K562 (cell line): ENCODE results near the gene FOXJ1. TPM values are rescaled to one million over a fixed set of nuclear protein-coding genes. Genes with fewer than 3 reads are reported as not detected.

Source experiments
- ATAC-seq: fragments of 200-7000 bp; cut with Tn5 transposase; 3 replicates; pipeline ENCODE4 v1.9.1; 2020; ENCODE audit warnings: moderate library complexity
- BruUV-seq: library from RNA; stranded (reverse); fragments of 400-500 nt; replicated peaks from 2 replicates; lab custom pipeline; 2021; lab: Mats Ljungman, UMichigan
- CTCF ChIA-PET: fragments of 300-600 bp; formaldehyde crosslinking; extraction: SDS; loops from one replicate; lab custom pipeline; 2021; ENCODE audit warnings: low intra/inter-chr PET ratio; lab: Yijun Ruan, JAX
- POLR2A ChIA-PET: fragments of 300-600, 350-650 bp; sonication (Branson Sonifier 250); formaldehyde crosslinking; extraction: SDS; loops from one replicate; lab custom pipeline; 2021; ENCODE audit warnings: antibody characterized with exemption, inconsistent platforms; lab: Yijun Ruan, JAX
- DNase-seq, 4 experiments: peaks; one replicate each; pipeline versions ENCODE4 v3.0.0 to v3.0.0-alpha.2; 2011 to 2018; ENCODE audit warnings: low spot score in 3 of 4, mixed read lengths in 3 of 4; ENCODE audit errors: extremely low read depth in 1 of 4
- FAIRE-seq: peaks from 2 replicates; lab custom pipeline; 2011; peaks lifted over from hg19 to GRCh38; lab: Jason Lieb, UNC
- H2AFZ ChIP-seq: 2 replicates; pipeline ENCODE4 v1.6.0; 2011; ENCODE audit warnings: low read depth, low read length, control low read depth, inconsistent platforms
- H3K27ac ChIP-seq: fragments of 200-600 bp; 3 replicates; pipeline ENCODE4 v1.8.0; 2011; ENCODE audit warnings: low read depth, mild to moderate bottlenecking, control low read depth, inconsistent platforms, low read length, moderate library complexity, mixed read lengths; ENCODE audit errors: extremely low read depth
- H3K27me3 ChIP-seq, 2 experiments: fragments of 300-600 bp in 1 of 2; 2 replicates in 1 of 2; 3 replicates in 1 of 2; pipeline versions ENCODE4 v1.6.0 to v1.8.0; 2011; ENCODE audit warnings: inconsistent platforms in 2 of 2, low read length in 2 of 2, mild to moderate bottlenecking in 1 of 2, mixed read lengths in 1 of 2, moderate library complexity in 1 of 2; ENCODE audit not compliant: control insufficient read depth in 2 of 2, insufficient read depth in 2 of 2
- H3K36me3 ChIP-seq: fragments of 300-600 bp; 3 replicates; pipeline ENCODE4 v1.8.0; 2011; ENCODE audit warnings: mild to moderate bottlenecking, low read length, inconsistent platforms; ENCODE audit not compliant: control insufficient read depth, insufficient read depth
- H3K4me1 ChIP-seq, 2 experiments: fragments of 200-600 bp in 1 of 2; replicated peaks in 1 of 2; 2 replicates in 1 of 2; 3 replicates in 1 of 2; pipeline versions ENCODE4 v1.5.1 to v1.8.0; 2011; ENCODE audit warnings: inconsistent platforms in 2 of 2, low read length in 2 of 2, mild to moderate bottlenecking in 1 of 2, mixed read lengths in 1 of 2, moderate library complexity in 1 of 2; ENCODE audit not compliant: control insufficient read depth in 2 of 2, insufficient read depth in 2 of 2
- H3K4me2 ChIP-seq: 2 replicates; pipeline ENCODE4 v1.6.1; 2011; ENCODE audit warnings: low read length, control low read depth, inconsistent platforms, mixed read lengths; ENCODE audit not compliant: insufficient read depth
- H3K4me3 ChIP-seq: fragments of 200-600 bp; sonication (generic), shearing (Covaris generic); 2 replicates; pipeline ENCODE4 v1.5.1; 2016; ENCODE audit warnings: control low read depth, inconsistent platforms
- H3K79me2 ChIP-seq: fragments of 200-600 bp; 3 replicates; pipeline ENCODE4 v1.8.0; 2011; ENCODE audit warnings: low read length, inconsistent platforms; ENCODE audit not compliant: control insufficient read depth, insufficient read depth
- H3K9ac ChIP-seq, 2 experiments: 2 replicates each; pipeline versions ENCODE4 v1.6.0 to v1.6.1; 2011; ENCODE audit warnings: low read depth in 2 of 2, low read length in 2 of 2, control low read depth in 1 of 2, inconsistent platforms in 1 of 2, mild to moderate bottlenecking in 1 of 2, mixed read lengths in 1 of 2; ENCODE audit not compliant: insufficient read depth in 1 of 2
- H3K9me1 ChIP-seq: one replicate; pipeline ENCODE4 v1.6.0; 2011; ENCODE audit warnings: inconsistent platforms, mild to moderate bottlenecking, low read length, moderate library complexity; ENCODE audit not compliant: control insufficient read depth, insufficient read depth
- H3K9me3 ChIP-seq: replicated peaks from 2 replicates; pipeline ENCODE4 v1.5.1; 2011; ENCODE audit warnings: low read depth, low read length, inconsistent platforms; ENCODE audit not compliant: control insufficient read depth, insufficient read depth
- H4K20me1 ChIP-seq: replicated peaks from 2 replicates; pipeline ENCODE4 v1.6.1; 2011; ENCODE audit warnings: low read length, inconsistent platforms, mixed read lengths; ENCODE audit not compliant: control insufficient read depth, insufficient read depth
- AFF1 ChIP-seq, 2 experiments: fragments of 450-650 bp; IDR thresholded peaks; 2 replicates each; pipeline ENCODE4 v1.6.1; 2018; ENCODE audit warnings: mild to moderate bottlenecking in 2 of 2, low read depth in 1 of 2; ENCODE audit not compliant: partially characterized antibody in 2 of 2
- BMI1 ChIP-seq: fragments of 150-350 bp; IDR thresholded peaks from 2 replicates; pipeline ENCODE4 v1.6.1; 2014; ENCODE audit warnings: low read length
- CBX2 ChIP-seq: fragments of 200-600 bp; sonication (generic); IDR thresholded peaks from one replicate; pipeline ENCODE4 v1.6.1; 2012; ENCODE audit warnings: mild to moderate bottlenecking, low read length, inconsistent platforms; ENCODE audit not compliant: insufficient read depth, poor library complexity, severe bottlenecking
- JUNB ChIP-seq: fragments of 450-650 bp; formaldehyde crosslinking; conservative IDR thresholded peaks from 2 replicates; pipeline ENCODE4 v1.4.0; 2020; ENCODE audit warnings: mild to moderate bottlenecking
- PHF20 ChIP-seq: fragments of 450-650 bp; IDR thresholded peaks from 2 replicates; pipeline ENCODE4 v1.6.1; 2018; ENCODE audit not compliant: partially characterized antibody
- SRF ChIP-seq, 2 experiments: fragments of 250-450, 450-650 bp in 1 of 2; sonication (Bioruptor Pico) in 1 of 2; sonication (generic) in 1 of 2; formaldehyde crosslinking; IDR thresholded peaks; 2 replicates each; pipeline versions ENCODE4 v1.5.0 to v1.5.1; 2020 to 2022; ENCODE audit warnings: mild to moderate bottlenecking in 1 of 2, missing genetic modification reagents in 1 of 2
- TCF7L2 ChIP-seq: fragments of 150-350 bp; IDR thresholded peaks from 2 replicates; pipeline ENCODE4 v1.6.1; 2016; ENCODE audit warnings: low read depth, mild to moderate bottlenecking, low read length, moderate library complexity
- ZBTB17 ChIP-seq: fragments of 450-650 bp; formaldehyde crosslinking; IDR thresholded peaks from 2 replicates; pipeline ENCODE4 v1.4.0; 2020; ENCODE audit warnings: mild to moderate bottlenecking
- WGBS: fragments of 100-300 bp; shearing (Covaris generic); methylation state at CpG from one replicate; pipeline ENCODE4 v1.1.6; 2016; ENCODE audit warnings: low coverage, mixed read lengths; ENCODE audit not compliant: insufficient coverage; ENCODE audit errors: missing lambda C conversion rate; 5-methylcytosine and 5-hydroxymethylcytosine counted together
- in situ Hi-C: fragments of 300-500 bp; cut with MboI; formaldehyde crosslinking; loops from 4 replicates; pipeline ENCODE4 v1.15.0; 2018; ENCODE audit warnings: inconsistent platforms, mixed read lengths
- intact Hi-C: fragments of 100-400 bp; cut with micrococcal nuclease; formaldehyde crosslinking; loops from 2 replicates; pipeline ENCODE4 v1.14.2; 2022
- polyA plus RNA-seq, 8 experiments: library from polyadenylated mRNA; depleted of rRNA in 4 of 8; stranded (reverse) in 5 of 8; unstranded in 3 of 8; fragments of >200 nt; fragmentation: Nextera tagmentation in 2 of 8; fragmentation: Illumina TruSeq in 1 of 8; extraction: Ambion mirVana in 2 of 8; extraction: Trizol in 1 of 8; gene quantifications; 2 replicates each; pipeline versions ENCODE4 v1.2.1 to v1.2.3, GENCODE V29; 2011 to 2014; ENCODE audit warnings: inconsistent platforms in 1 of 8, missing spikeins in 1 of 8
- total RNA-seq, 7 experiments: library from RNA; depleted of rRNA in 6 of 7; stranded (reverse); fragments of >200 nt in 6 of 7; fragmentation: Illumina TruSeq in 2 of 7; extraction: Trizol in 2 of 7; gene quantifications; 2 replicates each; pipeline versions ENCODE4 v1.2.1 to v1.2.3, GENCODE V29; 2011 to 2021; ENCODE audit warnings: low replicate concordance in 1 of 7

Gene FOXJ1
- total and polyA plus RNA-seq, 9 of the 15 experiments (the other 6 are each of a cell fraction or from before 2014, with no cell fraction given) = 0.07 TPM; not detected in 8

- WGBS = 73% methylated on average over 4 of the region's 4 CpGs
- H3K27me3 ChIP-seq = no peaks in the 10 kb centered on the region
- H3K4me2 ChIP-seq = no peak overlapping the region
- no peaks in the 10 kb centered on the region for H4K20me1 ChIP-seq
- H3K27ac ChIP-seq = no peak overlapping the region
- ChIA-PET CTCF (no interaction called here), POLR2A (interaction anchor here (1.2 kb wide), 1 partner anchor 11 kb away, joined by 4 read pairs; no protein-coding TSS in a partner anchor)
- no peak for FAIRE-seq
- H3K9me1 ChIP-seq = no peaks in the 10 kb centered on the region
- H3K79me2 ChIP-seq = no peaks in the 10 kb centered on the region
- intact Hi-C loops = no loop called here
- ATAC-seq = no peak
- H3K9me3 ChIP-seq = no peaks in the 10 kb centered on the region
- H2AFZ ChIP-seq = no peak overlapping the region
- in situ Hi-C loops = no loop called here
- no TSS peak for BruUV-seq
- peaks cover 25% of the 10 kb centered on the region; the same call in 1 of the 3 replicates for H3K36me3 ChIP-seq
- TF ChIP-seq SRF (CRISPR knock-in tag; IDR thresholded peaks at IDR 0.05) (no peak), PHF20 (no peak), JUNB (CRISPR knock-in tag) (no peak), AFF1 (IDR thresholded peaks at IDR 0.05; ENCODE audit: low read depth in 1 of 2, partially characterized antibody in 2 of 2) (no peak), TCF7L2 (no peak), CBX2 (no peak), BMI1 (no peak), ZBTB17 (CRISPR knock-in tag) (no peak)
- H3K4me3 ChIP-seq = no peak overlapping the region
- no peak overlapping the region for H3K9ac ChIP-seq
- DNase-seq = no peak
- peaks cover 0 to 4% of the 10 kb centered on the region in 2 experiments; a peak in 2 of 5 replicates for H3K4me1 ChIP-seq
Measured at GRCh38 chr17:76171706-76172105, 30.7 kb upstream of the FOXJ1 start.
